ENCODE data around the gene PER2. TPM values are rescaled to one million over a fixed set of nuclear protein-coding genes. Genes with fewer than 3 reads are reported as not detected.

The PER2 gene
- total and polyA plus RNA-seq, 2 of the 13 experiments (the other 11 are each of a cell fraction or from before 2014, with no cell fraction given): 5.1 to 9.4 TPM

DNA sequence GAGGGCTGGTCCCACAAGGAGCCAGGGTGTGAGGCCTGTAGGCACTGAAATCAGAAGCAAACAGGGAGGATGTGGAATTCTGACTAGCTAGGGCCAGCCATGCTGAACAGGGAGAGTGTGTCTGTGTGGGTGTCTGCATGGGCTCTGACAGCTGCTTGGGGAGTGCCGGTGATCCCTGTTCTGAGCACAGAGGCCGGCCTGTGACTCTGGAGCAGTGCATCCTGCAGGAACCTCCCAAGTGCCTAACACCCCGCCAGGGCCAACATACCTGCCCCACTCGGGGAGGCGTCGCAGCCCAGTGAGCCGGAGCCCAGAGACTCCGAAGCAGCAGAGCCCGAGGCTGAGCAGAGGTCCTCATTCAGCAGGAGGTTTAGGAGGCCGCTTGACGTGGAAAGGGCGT lies 37.1 kb downstream of the PER2 start:
- H3K27me3 ChIP-seq (ENCODE audit: control insufficient read depth in 1 of 2, insufficient read depth in 2 of 2, low read length in 2 of 2): no peaks in the 10 kb centered on the region
- no peaks in the 10 kb centered on the region for H3K4me1 ChIP-seq (ENCODE audit: insufficient read depth, low read length)
- no peak overlapping the region for H3K4me3 ChIP-seq (replicated peaks in 1 of 3; ENCODE audit: insufficient read depth in 1 of 3, low read depth in 2 of 3, low read length in 3 of 3)
- DNase-seq (ENCODE audit: low spot score) (no peak), ATAC-seq (0 out of 3 replicates have a peak, but pooled peaks have one; percentile 9), FAIRE-seq (no peak)
- ChIA-PET POLR2A (no interaction called here), CTCF (ENCODE audit: low intra/inter-chr PET ratio, low total read pairs) (no interaction called here)
- H3K9me3 ChIP-seq (ENCODE audit: low read length): no peaks in the 10 kb centered on the region
- TF ChIP-seq, protein P1, sequence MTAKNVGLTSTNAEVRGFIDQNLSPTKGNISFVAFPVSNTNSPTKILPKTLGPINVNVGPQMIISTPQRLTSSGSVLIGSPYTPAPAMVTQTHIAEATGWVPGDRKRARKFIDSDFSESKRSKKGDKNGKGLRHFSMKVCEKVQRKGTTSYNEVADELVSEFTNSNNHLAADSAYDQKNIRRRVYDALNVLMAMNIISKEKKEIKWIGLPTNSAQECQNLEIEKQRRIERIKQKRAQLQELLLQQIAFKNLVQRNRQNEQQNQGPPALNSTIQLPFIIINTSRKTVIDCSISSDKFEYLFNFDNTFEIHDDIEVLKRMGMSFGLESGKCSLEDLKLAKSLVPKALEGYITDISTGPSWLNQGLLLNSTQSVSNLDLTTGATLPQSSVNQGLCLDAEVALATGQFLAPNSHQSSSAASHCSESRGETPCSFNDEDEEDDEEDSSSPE (CRISPR knock-in tag; IDR thresholded peaks at IDR 0.05): no peak
- peak; percentile 53 for TF ChIP-seq AGO2 (optimal IDR thresholded peaks at IDR 0.05; ENCODE audit: low read depth, low read length)
- no peak overlapping the region for H3K9ac ChIP-seq (ENCODE audit: insufficient read depth, low read depth, low read length)
- intact Hi-C loops (cut with micrococcal nuclease; ENCODE audit: unreplicated experiment): no loop called here
- no TSS peak for BruUV-seq (replicated peaks)
- WGBS (ENCODE audit: low lambda C conversion rate): 98% methylated on average over 12 of the region's 12 CpGs
- no peaks in the 10 kb centered on the region for H4K20me1 ChIP-seq (ENCODE audit: insufficient read depth, low read length)
- peaks cover 41 to 58% of the 10 kb centered on the region in 2 experiments for H3K36me3 ChIP-seq (replicated peaks in 1 of 2; ENCODE audit: control insufficient read depth in 1 of 2, insufficient read depth in 2 of 2, low read length in 2 of 2)
- H3K4me2 ChIP-seq (ENCODE audit: low read depth, low read length): no peak overlapping the region
- in situ Hi-C loops (cut with HindIII; ENCODE audit: extremely low pct_ligation_motif_present, low pct_unique_long_range_greater_than_20kb): no loop called here
- H3K79me2 ChIP-seq (ENCODE audit: insufficient read depth, low read length): no peaks in the 10 kb centered on the region
- no peak overlapping the region for H3K27ac ChIP-seq (ENCODE audit: extremely low read length, insufficient read depth, low read length)
- no peak overlapping the region for H2AFZ ChIP-seq (ENCODE audit: low read length)

DNA sequence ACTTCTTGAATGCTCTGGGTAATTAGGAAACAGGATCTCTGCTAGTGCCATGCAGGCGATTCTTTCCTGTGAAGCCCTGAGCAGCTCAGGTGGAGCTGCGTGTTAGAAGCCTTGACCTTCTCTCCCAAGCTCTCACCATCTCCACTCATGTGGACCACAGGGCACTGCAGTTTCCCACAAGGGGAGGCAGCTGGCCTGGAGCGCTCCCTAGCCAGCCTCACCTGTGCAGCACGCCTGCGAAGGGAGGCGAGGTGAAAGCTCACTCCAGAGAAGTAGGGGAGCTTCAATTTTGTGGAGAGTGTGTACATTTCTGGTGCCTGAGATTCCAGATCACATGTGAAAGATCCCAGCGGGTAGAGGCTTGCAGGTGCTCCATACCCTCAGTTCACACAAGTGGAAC lies 37.5 kb downstream of the PER2 start:
- ChIA-PET POLR2A (no interaction called here), CTCF (ENCODE audit: low intra/inter-chr PET ratio, low total read pairs) (no interaction called here)
- Histone ChIP-seq H3K27ac (ENCODE audit: extremely low read length, insufficient read depth, low read length) (no peak overlapping the region), H3K9me3 (ENCODE audit: low read length) (no peaks in the 10 kb centered on the region), H3K79me2 (ENCODE audit: insufficient read depth, low read length) (no peaks in the 10 kb centered on the region), H2AFZ (ENCODE audit: low read length) (no peak overlapping the region), H3K36me3 (replicated peaks in 1 of 2; ENCODE audit: control insufficient read depth in 1 of 2, insufficient read depth in 2 of 2, low read length in 2 of 2) (peaks cover 39 to 54% of the 10 kb centered on the region in 2 experiments), H3K4me3 (replicated peaks in 1 of 3; ENCODE audit: insufficient read depth in 1 of 3, low read depth in 2 of 3, low read length in 3 of 3) (no peak overlapping the region), H3K27me3 (ENCODE audit: control insufficient read depth in 1 of 2, insufficient read depth in 2 of 2, low read length in 2 of 2) (no peaks in the 10 kb centered on the region), H4K20me1 (ENCODE audit: insufficient read depth, low read length) (no peaks in the 10 kb centered on the region), H3K4me1 (ENCODE audit: insufficient read depth, low read length) (no peaks in the 10 kb centered on the region), H3K4me2 (ENCODE audit: low read depth, low read length) (no peak overlapping the region), H3K9ac (ENCODE audit: insufficient read depth, low read depth, low read length) (no peak overlapping the region)
- ATAC-seq (no peak; the same call in 2 of the 3 replicates), FAIRE-seq (no peak), DNase-seq (ENCODE audit: low spot score) (no peak)
- intact Hi-C loops (cut with micrococcal nuclease; ENCODE audit: unreplicated experiment) (no loop called here), in situ Hi-C loops (cut with HindIII; ENCODE audit: extremely low pct_ligation_motif_present, low pct_unique_long_range_greater_than_20kb) (no loop called here)
- 98% methylated on average over 7 of the region's 7 CpGs for WGBS (ENCODE audit: low lambda C conversion rate)
- BruUV-seq (replicated peaks): no TSS peak
- TF ChIP-seq SKI (IDR thresholded peaks at IDR 0.05; ENCODE audit: partially characterized antibody): no peak
- no peak for TF ChIP-seq SMAD3 (CRISPR knock-in tag; IDR thresholded peaks at IDR 0.05)
- no peak for TF ChIP-seq NR0B2 (CRISPR knock-in tag; IDR thresholded peaks at IDR 0.05)
- TF ChIP-seq ZFP90 (CRISPR knock-in tag; IDR thresholded peaks at IDR 0.05; ENCODE audit: borderline replicate concordance): no peak
- TF ChIP-seq PHF20 (CRISPR knock-in tag; IDR thresholded peaks at IDR 0.05): no peak
- TF ChIP-seq POLR2AphosphoS2 (IDR thresholded peaks at IDR 0.05; ENCODE audit: low read depth, low read length): no peak
- no peak for TF ChIP-seq YY1 (IDR thresholded peaks at IDR 0.05; ENCODE audit: insufficient read depth, insufficient replicate concordance, low read depth, low read length)
- TF ChIP-seq GTF3A (CRISPR knock-in tag; conservative IDR thresholded peaks at IDR 0.05): no peak
